PC-3 (cell line): Measurements from ENCODE around the gene FCHO1. TPM values are rescaled to one million over a fixed set of nuclear protein-coding genes. Genes with fewer than 3 reads are reported as not detected.

Source experiments
- ATAC-seq: fragments of 200-7000 bp; cut with Tn5 transposase; 2 replicates; pipeline ENCODE4 v1.9.1; 2020; ENCODE audit warnings: mild to moderate bottlenecking, moderate library complexity
- BruUV-seq: library from RNA; stranded (reverse); fragments of 400-500 nt; replicated peaks from 2 replicates; lab custom pipeline; 2021; lab: Mats Ljungman, UMichigan
- CTCF ChIA-PET: fragments of 300-600 bp; sonication (Branson Sonifier 250); formaldehyde crosslinking; loops from one replicate; lab custom pipeline; 2022; ENCODE audit warnings: antibody characterized with exemption; lab: Charles Lee
- POLR2A ChIA-PET: fragments of 300-600 bp; sonication (Branson Sonifier 250); formaldehyde crosslinking; loops from one replicate; lab custom pipeline; 2022; ENCODE audit warnings: antibody characterized with exemption; ENCODE audit not compliant: unreplicated experiment; lab: Charles Lee
- DNase-seq: peaks from one replicate; pipeline ENCODE4 v3.0.0-alpha.2; 2015
- H2AFZ ChIP-seq: fragments of 300-600 bp; sonication (generic); 2 replicates; pipeline ENCODE4 v1.6.0; 2016; ENCODE audit warnings: antibody characterized with exemption, low read length
- H3F3A ChIP-seq: fragments of 300-600 bp; sonication (generic); one replicate; pipeline ENCODE4 v1.6.0; 2017; ENCODE audit warnings: antibody characterized with exemption, low read length, control low read depth, mild to moderate bottlenecking; ENCODE audit not compliant: unreplicated experiment
- H3K27ac ChIP-seq: fragments of 300-600 bp; sonication (generic); 2 replicates; pipeline ENCODE4 v1.5.1; 2016; ENCODE audit warnings: mild to moderate bottlenecking, low read length
- H3K27me3 ChIP-seq: fragments of 300-600 bp; sonication (generic); 2 replicates; pipeline ENCODE4 v1.6.1; 2016; ENCODE audit warnings: low read length, mixed read lengths
- H3K36me3 ChIP-seq: fragments of 300-600 bp; sonication (generic); 2 replicates; pipeline ENCODE4 v1.6.1; 2016; ENCODE audit warnings: low read depth, mixed run types, low read length, mixed read lengths
- H3K4me1 ChIP-seq: fragments of 300-600 bp; sonication (generic); 2 replicates; pipeline ENCODE4 v1.5.1; 2016; ENCODE audit warnings: low read length; ENCODE audit not compliant: insufficient read depth
- H3K4me2 ChIP-seq: fragments of 300-600 bp; sonication (generic); 2 replicates; pipeline ENCODE4 v1.6.0; 2016; ENCODE audit warnings: low read length
- H3K4me3 ChIP-seq: fragments of 300-600 bp; sonication (generic); 2 replicates; pipeline ENCODE4 v1.5.1; 2016; ENCODE audit warnings: mild to moderate bottlenecking, low read length, mixed read lengths
- H3K79me2 ChIP-seq: fragments of 300-600 bp; sonication (generic); 2 replicates; pipeline ENCODE4 v1.6.1; 2017; ENCODE audit warnings: low read length, mixed read lengths
- H3K9ac ChIP-seq: fragments of 300-600 bp; sonication (generic); 2 replicates; pipeline ENCODE4 v1.6.0; 2016; ENCODE audit warnings: mild to moderate bottlenecking, low read length
- H3K9me2 ChIP-seq: fragments of 300-600 bp; sonication (generic); replicated peaks from 2 replicates; pipeline ENCODE4 v1.6.1; 2016; ENCODE audit warnings: mixed run types, low read length, mixed read lengths
- H3K9me3 ChIP-seq: fragments of 300-600 bp; sonication (generic); 2 replicates; pipeline ENCODE4 v1.6.1; 2016; ENCODE audit warnings: low read length, mixed read lengths
- H4K20me1 ChIP-seq: fragments of 300-600 bp; sonication (generic); 2 replicates; pipeline ENCODE4 v1.6.1; 2016; ENCODE audit warnings: low read length, mixed read lengths
- EZH2 ChIP-seq: fragments of 300-600 bp; sonication (generic); IDR thresholded peaks from one replicate; pipeline ENCODE4 v1.6.1; 2017; ENCODE audit warnings: antibody characterized with exemption, mild to moderate bottlenecking, low read length; ENCODE audit not compliant: unreplicated experiment
- EZH2phosphoT487 ChIP-seq: fragments of 300-600 bp; sonication (generic); IDR thresholded peaks from 2 replicates; pipeline ENCODE4 v1.6.1; 2018; ENCODE audit warnings: mild to moderate bottlenecking, antibody characterized with exemption, low read length, borderline replicate concordance
- intact Hi-C: fragments of 100-400 bp; cut with micrococcal nuclease; formaldehyde crosslinking; loops from 2 replicates; pipeline ENCODE4 v1.9.0; 2023
- total RNA-seq: library from RNA; depleted of rRNA; stranded (reverse); fragments of >200 nt; gene quantifications from 2 replicates; pipeline ENCODE4 v1.2.3, GENCODE V29; 2014
- TF ChIP-seq, protein P1 (sequence below): fragments of 300-600 bp; sonication (generic); conservative IDR thresholded peaks from 2 replicates; pipeline ENCODE4 v1.5.1; 2017; ENCODE audit warnings: antibody characterized with exemption, low read depth, mild to moderate bottlenecking, low read length

The FCHO1 gene
- total RNA-seq, 1 experiment from 2014 or later: 21.0 TPM

DNA sequence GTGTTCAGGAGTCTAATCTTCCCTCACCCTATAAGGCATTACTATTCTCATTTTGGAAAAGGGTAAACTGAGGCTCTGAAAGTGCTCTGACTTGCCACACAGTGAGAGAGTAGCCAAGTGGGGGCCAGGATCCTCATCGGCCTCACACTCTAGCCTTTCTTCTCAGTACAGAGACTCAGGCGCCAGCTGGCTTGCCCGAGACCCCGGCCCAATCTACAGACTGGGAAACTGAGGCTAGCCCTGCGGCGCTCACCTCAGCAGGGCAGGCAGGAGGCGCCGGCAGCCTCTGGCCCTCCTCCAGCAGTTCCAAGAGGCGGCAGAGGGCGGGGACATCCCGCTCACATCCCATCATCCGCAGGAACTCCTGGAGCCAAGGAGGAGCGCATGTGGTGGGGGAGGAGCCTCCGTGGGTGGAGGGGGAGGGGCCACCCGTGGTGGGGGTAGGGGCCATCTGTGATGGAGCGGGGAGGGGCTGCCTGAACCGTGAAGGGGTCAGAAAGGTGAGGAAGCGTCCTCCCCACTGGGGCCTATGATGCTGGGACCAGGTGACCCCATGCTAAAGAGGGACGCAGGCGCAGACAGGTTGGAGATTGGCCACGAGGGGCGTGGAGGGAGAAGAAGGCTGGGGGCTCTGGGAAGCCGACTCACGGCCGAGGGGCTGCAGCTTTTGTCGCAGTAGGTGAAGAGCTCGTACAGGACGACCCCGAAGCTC lies 78.7 kb downstream of the FCHO1 start:
- TF ChIP-seq, protein P1, sequence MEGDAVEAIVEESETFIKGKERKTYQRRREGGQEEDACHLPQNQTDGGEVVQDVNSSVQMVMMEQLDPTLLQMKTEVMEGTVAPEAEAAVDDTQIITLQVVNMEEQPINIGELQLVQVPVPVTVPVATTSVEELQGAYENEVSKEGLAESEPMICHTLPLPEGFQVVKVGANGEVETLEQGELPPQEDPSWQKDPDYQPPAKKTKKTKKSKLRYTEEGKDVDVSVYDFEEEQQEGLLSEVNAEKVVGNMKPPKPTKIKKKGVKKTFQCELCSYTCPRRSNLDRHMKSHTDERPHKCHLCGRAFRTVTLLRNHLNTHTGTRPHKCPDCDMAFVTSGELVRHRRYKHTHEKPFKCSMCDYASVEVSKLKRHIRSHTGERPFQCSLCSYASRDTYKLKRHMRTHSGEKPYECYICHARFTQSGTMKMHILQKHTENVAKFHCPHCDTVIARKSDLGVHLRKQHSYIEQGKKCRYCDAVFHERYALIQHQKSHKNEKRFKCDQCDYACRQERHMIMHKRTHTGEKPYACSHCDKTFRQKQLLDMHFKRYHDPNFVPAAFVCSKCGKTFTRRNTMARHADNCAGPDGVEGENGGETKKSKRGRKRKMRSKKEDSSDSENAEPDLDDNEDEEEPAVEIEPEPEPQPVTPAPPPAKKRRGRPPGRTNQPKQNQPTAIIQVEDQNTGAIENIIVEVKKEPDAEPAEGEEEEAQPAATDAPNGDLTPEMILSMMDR: no peak; the same call in 1 of the 2 replicates
- H3K9me2 ChIP-seq: no peaks in the 10 kb centered on the region
- peaks cover 10% of the 10 kb centered on the region; the same call in 1 of the 2 replicates for H3K4me1 ChIP-seq
- ATAC-seq (peak; percentile 70), DNase-seq (peak; percentile 84)
- H3K36me3 ChIP-seq: no peaks in the 10 kb centered on the region
- no peaks in the 10 kb centered on the region for H3K79me2 ChIP-seq
- H3K4me2 ChIP-seq: peak overlapping the region; percentile 95
- H3K9ac ChIP-seq: peak overlapping the region; percentile 59
- peak overlapping the region; percentile 47 for H3K27ac ChIP-seq
- CTCF ChIA-PET: interaction anchor here (0.7 to 1.1 kb wide), 3 partner anchors 10 to 25 kb away, joined by 3 to 12 read pairs (median 3); no protein-coding TSS in a partner anchor
- peak overlapping the region; percentile 93 for H2AFZ ChIP-seq
- no peaks in the 10 kb centered on the region for H3K9me3 ChIP-seq
- H4K20me1 ChIP-seq: no peaks in the 10 kb centered on the region
- POLR2A ChIA-PET: interaction anchor here (0.6 to 0.8 kb wide), 2 partner anchors 29 to 33 kb away, joined by 3 to 4 read pairs; partner anchors contain the start of gene RPL18A
- H3K4me3 ChIP-seq: peak overlapping the region; percentile 70
- H3F3A ChIP-seq: no peaks in the 10 kb centered on the region
- H3K27me3 ChIP-seq: no peaks in the 10 kb centered on the region
- BruUV-seq: TSS peak; percentile 42
- intact Hi-C loops: loop anchor here (5.0 kb wide), 1 partner anchor 33 kb away; the partner anchor contains the start of gene B3GNT3

GRCh38 chr19:17830567-17831418 lies 79.5 kb downstream of the FCHO1 start:
- Histone ChIP-seq H3K4me2 (peak overlapping the region; percentile 99), H3K9ac (peak overlapping the region; percentile 59)
- TF ChIP-seq, protein P1: no peak
- TF ChIP-seq EZH2phosphoT487 (no peak), EZH2 (no peak)

More at GRCh38 chr19:17830567-17831418, 79.5 kb downstream of the FCHO1 start:
- peaks cover 10% of the 10 kb centered on the region; the same call in 1 of the 2 replicates for H3K4me1 ChIP-seq
- H3K36me3 ChIP-seq: no peaks in the 10 kb centered on the region
- H3K27me3 ChIP-seq: no peaks in the 10 kb centered on the region
- peak overlapping the region; percentile 47 for H3K27ac ChIP-seq
- no peaks in the 10 kb centered on the region for H3K9me2 ChIP-seq
- H3K79me2 ChIP-seq: no peaks in the 10 kb centered on the region
- ChIA-PET CTCF (interaction anchor here (0.6 to 1.1 kb wide), 4 partner anchors 10 to 29 kb away, joined by 3 to 14 read pairs (median 8); partner anchors contain the start of gene RPL18A), POLR2A (interaction anchor here (0.5 to 0.8 kb wide), 6 partner anchors 11 to 522 kb away, joined by 3 to 28 read pairs (median 4); partner anchors contain the start of genes DDA1 and RPL18A)
- H3F3A ChIP-seq: no peaks in the 10 kb centered on the region
- no peaks in the 10 kb centered on the region for H3K9me3 ChIP-seq
- H3K4me3 ChIP-seq: peak overlapping the region; percentile 93
- no TSS peak for BruUV-seq
- ATAC-seq: peak; percentile 89
- peak overlapping the region; percentile 100 for H2AFZ ChIP-seq
- DNase-seq: peak; percentile 94
- no peaks in the 10 kb centered on the region for H4K20me1 ChIP-seq
- intact Hi-C loops: loop anchor here (1.0 to 5.0 kb wide), 3 partner anchors 11 to 33 kb away; partner anchors contain the start of gene B3GNT3
